C4-2B (cell line): ENCODE measurements around the gene GNB1.

Experiments used
- H3K27ac ChIP-seq: fragments of 450-650 bp; 2 replicates; pipeline ENCODE4 v1.5.1; 2017
- ZFX ChIP-seq: fragments of 450-650 bp; IDR thresholded peaks from 2 replicates; pipeline ENCODE4 v1.6.1; 2017
- TF ChIP-seq, protein P1 (sequence below): fragments of 450-650 bp; conservative IDR thresholded peaks from 2 replicates; pipeline ENCODE4 v1.5.1; 2017; ENCODE audit warnings: mild to moderate bottlenecking

Gene GNB1

DNA sequence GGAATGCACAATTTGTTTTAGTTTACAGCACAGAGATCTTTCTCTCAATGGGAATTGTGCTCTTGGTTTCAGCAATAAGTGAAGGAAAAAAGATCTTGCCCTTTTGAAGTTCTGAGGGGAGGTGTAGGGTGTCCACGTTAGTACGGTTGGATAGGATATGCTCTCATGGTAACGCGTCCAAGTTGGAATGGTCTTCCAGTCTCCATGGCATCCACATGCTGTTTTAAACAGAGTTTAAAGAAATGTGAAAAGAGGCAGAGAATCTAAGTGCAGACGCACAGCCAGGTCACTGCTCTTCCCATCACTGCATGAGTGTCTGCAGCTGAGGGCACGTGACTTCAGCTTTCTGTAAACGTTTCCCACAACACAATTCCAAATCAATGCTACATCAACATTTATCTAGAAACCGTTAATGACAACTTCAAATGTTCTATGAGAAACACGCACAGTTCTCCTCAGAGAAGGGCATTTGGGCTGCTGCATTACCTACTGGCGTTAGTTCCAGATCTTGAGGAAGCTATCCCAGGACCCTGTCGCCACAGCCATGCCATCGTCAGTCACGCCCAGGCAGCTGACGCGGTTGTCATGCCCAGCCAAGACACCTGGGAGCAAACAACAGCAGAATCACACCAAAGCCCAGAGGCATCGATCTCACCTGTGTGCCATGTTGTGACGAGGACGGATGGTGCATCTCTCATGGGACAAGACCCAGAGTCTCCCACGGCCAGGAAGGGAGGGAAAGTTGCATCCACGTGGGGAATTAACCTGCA lies 103.9 kb downstream of the GNB1 start:
- no peak overlapping the region for H3K27ac ChIP-seq
- TF ChIP-seq ZFX: no peak
- TF ChIP-seq, protein P1, sequence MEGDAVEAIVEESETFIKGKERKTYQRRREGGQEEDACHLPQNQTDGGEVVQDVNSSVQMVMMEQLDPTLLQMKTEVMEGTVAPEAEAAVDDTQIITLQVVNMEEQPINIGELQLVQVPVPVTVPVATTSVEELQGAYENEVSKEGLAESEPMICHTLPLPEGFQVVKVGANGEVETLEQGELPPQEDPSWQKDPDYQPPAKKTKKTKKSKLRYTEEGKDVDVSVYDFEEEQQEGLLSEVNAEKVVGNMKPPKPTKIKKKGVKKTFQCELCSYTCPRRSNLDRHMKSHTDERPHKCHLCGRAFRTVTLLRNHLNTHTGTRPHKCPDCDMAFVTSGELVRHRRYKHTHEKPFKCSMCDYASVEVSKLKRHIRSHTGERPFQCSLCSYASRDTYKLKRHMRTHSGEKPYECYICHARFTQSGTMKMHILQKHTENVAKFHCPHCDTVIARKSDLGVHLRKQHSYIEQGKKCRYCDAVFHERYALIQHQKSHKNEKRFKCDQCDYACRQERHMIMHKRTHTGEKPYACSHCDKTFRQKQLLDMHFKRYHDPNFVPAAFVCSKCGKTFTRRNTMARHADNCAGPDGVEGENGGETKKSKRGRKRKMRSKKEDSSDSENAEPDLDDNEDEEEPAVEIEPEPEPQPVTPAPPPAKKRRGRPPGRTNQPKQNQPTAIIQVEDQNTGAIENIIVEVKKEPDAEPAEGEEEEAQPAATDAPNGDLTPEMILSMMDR: no peak

- H3K27ac ChIP-seq: no peak overlapping the region
- TF ChIP-seq, protein P1: no peak
- no peak for TF ChIP-seq ZFX
Observed at GRCh38 chr1:1785666-1786065, 105.2 kb downstream of the GNB1 start.

- no peak overlapping the region for H3K27ac ChIP-seq
- TF ChIP-seq ZFX: no peak
- TF ChIP-seq, protein P1: no peak
Observed at GRCh38 chr1:1784933-1785332, 106.0 kb downstream of the GNB1 start.

DNA sequence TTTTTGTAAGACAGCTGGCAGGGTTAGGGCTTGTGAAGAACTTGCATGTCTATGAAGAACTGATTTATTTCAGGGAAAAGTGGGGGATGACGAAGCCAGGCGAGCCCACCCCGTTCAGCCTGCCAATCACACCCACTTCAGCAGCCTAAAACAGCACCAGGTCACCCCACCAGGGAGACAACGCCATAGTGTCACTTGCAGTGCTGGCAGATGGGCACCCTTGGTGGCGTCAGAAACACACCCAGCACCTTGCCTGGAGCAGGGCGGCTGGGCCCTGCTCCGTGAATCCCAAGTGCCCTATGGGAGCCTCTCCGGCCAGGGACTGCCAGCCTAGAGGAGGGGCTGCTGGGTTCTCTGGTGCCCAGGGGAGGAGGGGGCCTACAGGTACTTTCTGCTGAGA lies 107.6 kb downstream of the GNB1 start:
- H3K27ac ChIP-seq: peak overlapping the region; percentile 97
- TF ChIP-seq, protein P1: no peak
- no peak for TF ChIP-seq ZFX

DNA sequence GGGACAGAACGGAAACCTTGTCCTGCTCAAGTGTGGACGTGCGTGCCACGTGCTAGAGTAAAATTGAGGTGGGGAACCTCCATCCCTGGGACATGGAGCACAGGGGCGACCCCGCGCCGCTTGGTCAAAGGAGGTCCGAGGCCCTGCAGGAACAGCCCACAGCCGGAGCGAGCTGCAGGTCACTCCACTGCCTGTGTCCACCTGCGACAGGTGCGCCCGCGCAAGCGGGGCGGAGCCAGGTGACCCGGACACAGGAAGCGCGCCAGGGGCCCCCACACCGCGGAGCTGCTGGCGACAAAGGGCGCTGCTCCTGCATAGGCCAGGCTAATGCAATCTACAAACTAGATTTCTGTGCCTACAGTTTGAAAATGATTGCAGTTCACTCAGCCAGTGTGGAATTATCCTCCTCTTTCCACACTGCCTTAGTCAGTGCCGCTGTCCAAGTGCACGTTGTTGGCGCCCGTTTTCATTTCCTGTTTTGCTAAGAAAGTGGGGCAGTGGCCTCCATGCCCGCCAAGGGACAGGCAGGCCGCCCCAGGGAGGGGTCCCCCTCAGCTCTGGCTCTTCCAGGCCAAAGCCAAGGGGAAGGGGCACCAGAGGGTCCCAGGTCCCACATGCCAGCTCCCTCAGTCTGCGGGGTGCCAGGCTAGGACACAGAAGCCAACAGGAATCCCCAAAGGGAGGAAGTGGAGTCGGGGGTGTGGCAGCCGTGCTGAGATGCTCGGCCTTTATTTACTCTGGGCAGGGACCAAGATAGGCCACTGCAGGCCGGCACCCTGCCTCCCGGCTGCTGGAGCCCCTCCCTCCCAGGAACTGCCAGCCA lies 108.3 kb downstream of the GNB1 start:
- TF ChIP-seq, protein P1: no peak
- TF ChIP-seq ZFX: peak; percentile 30; the same call in 1 of the 2 replicates
- peak overlapping the region; percentile 97 for H3K27ac ChIP-seq

- no peak for TF ChIP-seq ZFX
- TF ChIP-seq, protein P1: no peak
- H3K27ac ChIP-seq: peak overlapping the region; percentile 97
Observed at GRCh38 chr1:1781526-1781903, 109.4 kb downstream of the GNB1 start.
